Measurements from ENCODE around the gene PTPRJ.

PTPRJ gene

DNA sequence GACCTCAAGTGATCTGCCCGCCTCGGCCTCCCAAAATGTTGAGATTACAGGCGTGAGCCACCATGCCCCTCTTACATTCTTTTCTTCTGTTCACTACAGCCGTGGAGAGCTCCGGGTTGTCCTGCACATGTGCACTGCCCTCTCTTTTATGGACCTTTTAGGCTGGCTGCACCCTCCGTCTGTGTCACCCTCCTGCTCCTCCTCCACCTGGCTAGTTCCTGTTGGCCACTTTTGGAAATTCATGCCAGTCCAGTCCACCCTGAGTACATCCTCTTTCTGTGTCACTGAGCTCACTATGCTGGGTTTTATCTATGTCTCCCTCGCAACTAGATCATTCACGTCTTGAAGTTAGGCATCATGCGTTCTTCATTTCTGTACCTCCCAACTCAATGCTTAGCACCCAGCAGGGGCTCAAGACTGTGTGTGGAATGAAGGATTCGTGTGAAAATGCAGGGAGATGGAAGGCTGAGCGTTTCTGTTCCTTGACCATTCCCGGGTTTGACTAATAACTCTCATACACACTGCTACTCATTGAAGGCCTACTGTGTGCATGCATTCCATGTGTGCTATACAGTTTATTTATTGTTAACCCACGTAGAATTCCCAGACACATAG is 60.6 kb downstream of the PTPRJ start:
- DNase-seq (ENCODE audit: low read depth), result no peak

- DNase-seq (ENCODE audit: low read depth), result no peak
These were observed 61.7 kb downstream of the PTPRJ start for GRCh38 chr11:48041877-48042695.

GRCh38 chr11:48043111-48043990 is 63.0 kb downstream of the PTPRJ start:
- no peak for DNase-seq (ENCODE audit: low read depth)

- no peak for DNase-seq (ENCODE audit: low read depth)
These were observed 63.7 kb downstream of the PTPRJ start for GRCh38 chr11:48043991-48044512.

DNA sequence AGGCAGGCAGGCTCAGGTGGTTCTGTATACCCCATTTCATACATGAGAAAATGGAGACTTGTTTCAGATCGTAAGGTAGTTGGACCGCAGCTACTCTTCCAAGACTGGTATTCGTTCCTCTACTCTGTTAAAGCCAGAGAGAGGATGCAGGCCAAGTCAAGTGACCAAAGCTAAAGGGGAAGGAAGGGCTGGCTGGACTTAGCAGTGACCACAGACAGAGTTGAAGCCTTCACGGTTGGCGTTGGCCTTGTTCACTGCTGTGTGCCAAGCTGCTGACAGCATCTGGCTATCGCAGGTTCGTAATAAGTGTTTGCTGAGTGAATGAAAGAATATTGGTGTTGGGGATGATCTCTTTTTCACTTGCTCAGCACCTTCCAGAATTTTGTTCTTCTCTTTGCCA is 64.2 kb downstream of the PTPRJ start:
- DNase-seq (ENCODE audit: low read depth), result no peak

DNA sequence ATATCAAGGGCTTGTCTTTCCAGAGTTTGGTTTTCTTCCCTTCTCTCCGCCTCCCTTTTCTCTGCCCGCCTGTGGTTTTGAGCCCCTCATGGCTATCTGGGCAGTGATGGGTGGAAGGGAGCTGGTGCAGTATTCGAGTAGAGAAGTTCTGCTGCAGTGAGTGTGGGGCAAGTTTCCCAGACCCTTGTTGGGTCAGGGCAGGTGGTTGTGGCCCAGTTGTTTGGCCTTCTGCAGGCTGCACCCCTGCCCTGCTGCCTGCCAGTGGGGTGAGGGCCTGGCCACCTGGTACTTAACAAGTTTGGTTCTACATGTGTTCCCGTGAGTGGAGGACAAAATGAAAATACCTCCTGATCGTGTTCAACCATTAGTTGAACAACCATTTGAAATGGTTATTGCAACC is 65.2 kb downstream of the PTPRJ start:
- no peak for DNase-seq (ENCODE audit: low read depth)

DNA sequence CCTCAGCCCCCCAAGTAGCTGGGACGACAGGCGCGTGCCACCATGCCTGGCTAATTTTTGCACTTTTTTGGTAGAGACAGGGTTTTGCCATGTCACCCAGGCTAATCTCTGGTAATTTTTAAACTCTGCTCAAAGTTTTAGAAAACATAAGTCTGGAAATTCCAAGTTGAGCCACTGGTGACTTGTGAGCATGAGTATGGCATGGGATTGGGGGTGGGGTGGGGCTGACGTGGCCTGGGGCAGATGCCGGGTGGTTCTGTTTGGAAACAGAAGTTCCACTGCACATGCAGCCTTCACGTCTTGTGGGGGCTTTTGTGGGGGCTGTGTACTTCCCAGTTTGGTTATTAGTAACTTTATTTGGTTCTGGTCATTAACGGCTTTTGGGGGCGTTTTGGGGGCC is 67.3 kb downstream of the PTPRJ start:
- no peak for DNase-seq (ENCODE audit: low read depth)

GRCh38 chr11:48049036-48049435 is 68.7 kb downstream of the PTPRJ start:
- DNase-seq (ENCODE audit: low read depth), result no peak

- no peak for DNase-seq (ENCODE audit: low read depth)
These were observed 69.9 kb downstream of the PTPRJ start for GRCh38 chr11:48050304-48050703.

DNA sequence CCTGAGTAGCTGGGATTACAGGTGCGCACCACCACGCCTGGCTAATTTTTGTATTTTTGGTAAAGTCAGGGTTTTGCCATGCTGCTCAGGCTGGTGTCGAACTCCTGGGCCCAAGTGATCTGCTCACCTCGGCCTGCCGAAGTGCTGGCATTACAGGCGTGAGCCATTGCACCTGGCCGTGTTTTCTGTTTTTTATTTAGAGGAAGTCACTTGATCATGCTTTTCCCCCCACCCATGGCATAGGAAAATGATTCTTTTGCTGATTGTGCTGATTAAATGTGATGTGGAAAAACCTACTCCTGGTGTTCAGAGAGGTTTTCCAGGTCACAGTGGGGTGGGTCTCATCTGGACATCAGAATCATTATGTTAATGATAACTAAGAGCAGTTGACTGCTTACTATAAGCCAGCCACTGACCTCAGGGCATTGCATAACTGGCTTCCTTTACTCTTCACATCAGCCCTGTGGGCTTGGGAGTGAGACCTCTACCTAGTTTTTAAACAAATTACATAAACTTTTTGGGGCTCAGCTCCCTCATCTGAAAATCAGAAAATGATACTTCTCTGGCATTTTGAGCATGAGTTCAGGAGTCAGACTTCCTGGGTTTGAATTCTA is 71.0 kb downstream of the PTPRJ start:
- DNase-seq (ENCODE audit: low read depth), result no peak

GRCh38 chr11:48052183-48053044 is 72.1 kb downstream of the PTPRJ start:
- no peak for DNase-seq (ENCODE audit: low read depth)

- DNase-seq (ENCODE audit: low read depth), result no peak
These were observed 74.6 kb downstream of the PTPRJ start for GRCh38 chr11:48054994-48055291.

DNA sequence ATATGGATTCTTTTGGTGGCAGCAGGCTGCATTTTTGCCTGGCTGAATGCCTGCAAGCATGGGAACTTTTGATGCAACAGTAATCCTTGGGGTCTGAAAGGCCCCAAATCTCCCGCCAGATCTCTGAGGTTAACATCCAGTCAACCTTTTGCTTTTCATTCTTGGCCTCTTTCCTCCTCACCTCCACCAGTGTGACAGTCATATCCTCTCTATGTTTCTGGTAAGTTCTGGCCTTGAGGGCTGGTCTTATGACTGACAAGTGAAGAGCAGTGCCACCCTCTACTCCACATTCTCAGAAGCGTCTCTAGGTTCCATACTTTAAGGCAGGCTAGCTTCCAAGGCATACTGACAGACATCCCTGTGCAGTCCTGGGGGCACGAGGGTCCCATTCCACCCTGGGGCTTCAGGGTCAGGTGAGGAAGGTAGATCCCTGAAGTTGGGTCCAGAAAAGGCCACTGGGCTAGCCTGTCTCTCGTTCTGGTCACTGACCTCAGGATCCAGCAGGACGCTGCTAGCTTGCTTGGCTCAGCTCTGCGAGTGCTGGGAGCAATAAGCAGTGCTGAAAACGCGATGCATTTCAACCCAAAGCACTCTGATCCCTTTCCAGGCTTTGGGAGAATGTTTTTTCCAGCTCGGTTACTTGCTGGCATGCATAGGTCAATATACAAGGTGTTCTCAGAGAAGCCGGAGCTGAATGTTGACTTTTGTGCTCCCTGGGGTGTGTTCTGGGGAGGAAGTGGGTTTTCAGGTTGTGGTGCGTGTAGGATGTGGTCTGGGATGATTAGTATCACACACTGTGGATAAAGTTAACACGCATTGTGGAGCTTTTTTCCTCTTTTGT is 75.2 kb downstream of the PTPRJ start:
- no peak for DNase-seq (ENCODE audit: low read depth)

DNA sequence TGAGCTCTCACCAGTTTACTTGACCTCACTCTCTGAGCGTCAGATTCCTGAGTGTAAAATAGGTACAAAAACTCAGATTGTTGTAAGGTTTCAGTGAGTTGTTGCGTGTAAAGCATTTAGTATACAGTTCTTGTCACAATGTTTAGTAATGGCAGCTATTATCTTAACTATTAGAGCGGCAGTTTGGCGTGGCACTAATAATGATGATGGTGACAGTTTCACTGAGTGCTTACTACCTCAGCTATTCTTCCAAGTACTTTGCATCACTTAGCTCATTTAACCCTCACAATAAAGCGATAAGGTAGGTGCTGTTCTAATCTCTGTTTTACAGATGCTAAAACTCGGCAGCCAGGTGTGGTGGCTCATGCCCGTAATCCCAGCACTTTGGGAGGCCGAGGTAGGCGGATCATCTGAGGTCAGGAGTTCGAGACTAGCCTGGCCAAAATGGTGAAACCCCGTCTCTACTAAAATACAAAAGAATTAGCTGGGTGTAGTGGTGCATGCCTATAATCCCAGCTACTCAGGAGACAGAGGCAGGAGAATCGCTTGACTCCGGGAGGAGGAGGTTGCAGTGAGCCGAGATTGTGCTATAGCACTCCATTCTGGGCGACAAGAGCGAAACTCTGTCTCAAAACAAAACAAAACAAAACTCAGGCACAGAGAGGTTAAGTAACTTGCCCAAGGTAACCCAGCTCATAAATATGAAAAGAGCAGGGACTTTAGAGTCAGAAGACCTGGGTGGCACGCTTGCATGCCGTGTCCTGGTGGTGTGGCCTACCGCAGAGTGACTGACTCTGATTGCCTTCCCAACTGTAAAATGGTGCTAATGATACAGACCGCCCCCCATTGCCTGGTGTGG is 76.2 kb downstream of the PTPRJ start:
- DNase-seq (ENCODE audit: low read depth), result no peak

- DNase-seq (ENCODE audit: low read depth), result no peak
These were observed 77.7 kb downstream of the PTPRJ start for GRCh38 chr11:48058064-48058463.

DNA sequence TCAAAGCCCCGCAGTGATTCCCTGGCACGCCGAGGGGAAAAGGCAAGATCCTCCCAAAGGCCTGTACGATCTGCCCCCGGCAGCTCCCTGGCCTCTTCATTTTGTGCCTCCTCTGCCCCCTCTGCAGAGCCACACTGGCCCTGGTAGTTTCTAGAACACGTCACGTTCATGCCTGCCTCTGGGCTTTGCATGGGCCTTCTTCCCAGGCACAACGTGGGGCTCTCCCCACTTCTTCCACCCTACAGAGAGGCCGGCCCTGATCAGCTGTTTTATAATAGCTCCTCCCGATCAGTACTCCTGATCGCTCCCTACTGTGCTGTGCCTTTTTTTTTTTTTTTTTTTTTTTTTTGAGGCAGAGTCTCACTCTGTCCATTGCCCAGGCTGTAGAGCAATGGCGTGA is 78.4 kb downstream of the PTPRJ start:
- no peak for DNase-seq (ENCODE audit: low read depth)

- no peak for DNase-seq (ENCODE audit: low read depth)
These were observed 82.3 kb downstream of the PTPRJ start for GRCh38 chr11:48062649-48063048.

GRCh38 chr11:48063424-48063978 is 83.1 kb downstream of the PTPRJ start:
- DNase-seq (ENCODE audit: low read depth), result peak; percentile 93

GRCh38 chr11:48064306-48064705 is 83.9 kb downstream of the PTPRJ start:
- peak; percentile 41 for DNase-seq (ENCODE audit: low read depth)

Measured in GM04504 (cell line).